ENCODE data around the gene EFCC1. TPM values are rescaled to one million over a fixed set of nuclear protein-coding genes. Genes with fewer than 3 reads are reported as not detected.

EFCC1 gene
- polyA plus RNA-seq, 2 of the 4 experiments (the other 2 are of a cell fraction) = 0.04 TPM; not detected in 1

DNA sequence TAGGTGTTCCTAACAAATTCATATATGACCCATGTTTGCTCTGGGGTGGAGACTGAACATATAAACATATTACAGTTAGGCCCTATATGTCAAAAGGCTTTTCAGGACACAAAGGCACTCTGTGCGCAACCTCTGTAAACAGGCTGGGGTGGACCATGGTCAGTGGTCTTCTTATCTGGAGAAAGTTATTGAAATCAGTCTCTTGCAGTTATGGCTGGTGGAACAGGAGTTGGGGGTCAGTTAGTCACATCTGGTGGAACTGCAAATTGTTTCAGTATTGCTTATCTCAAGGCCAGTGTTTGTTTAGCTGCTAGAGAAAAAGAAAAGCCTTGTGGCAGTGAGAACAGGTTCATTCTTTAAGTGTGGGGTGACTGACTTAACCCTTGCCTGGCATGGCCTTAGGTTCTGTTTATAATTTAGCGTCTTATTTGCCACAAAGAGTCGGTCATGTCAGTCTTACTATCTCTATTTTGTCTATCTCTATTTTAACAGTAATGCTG lies 53.6 kb downstream of the EFCC1 start:
- CTCF ChIA-PET = interaction anchor here (0.7 to 2.8 kb wide), 6 partner anchors 28 to 192 kb away, joined by 3 to 10 read pairs (median 6); no protein-coding TSS in a partner anchor
- no peak for DNase-seq (ENCODE audit: low read depth in 1 of 2, low spot score in 1 of 2)
- Histone ChIP-seq H3K4me3 (no peak overlapping the region), H3K27ac (no peak overlapping the region), H3K9me3 (no peaks in the 10 kb centered on the region), H3K4me1 (0 out of 3 replicates have a peak, but pooled peaks cover 3% of the 10 kb centered on the region), H3K4me2 (no peak overlapping the region)
- WGBS (ENCODE audit: missing lambda C conversion rate) = 85% methylated on average over 3 of the region's 3 CpGs
- no peak for ATAC-seq
- no peak for TF ChIP-seq MYC (IDR thresholded peaks at IDR 0.05; ENCODE audit: borderline replicate concordance, low read length)
- no peak for TF ChIP-seq CHD2 (IDR thresholded peaks at IDR 0.05; ENCODE audit: low read length, partially characterized antibody)
- TF ChIP-seq, protein P1, sequence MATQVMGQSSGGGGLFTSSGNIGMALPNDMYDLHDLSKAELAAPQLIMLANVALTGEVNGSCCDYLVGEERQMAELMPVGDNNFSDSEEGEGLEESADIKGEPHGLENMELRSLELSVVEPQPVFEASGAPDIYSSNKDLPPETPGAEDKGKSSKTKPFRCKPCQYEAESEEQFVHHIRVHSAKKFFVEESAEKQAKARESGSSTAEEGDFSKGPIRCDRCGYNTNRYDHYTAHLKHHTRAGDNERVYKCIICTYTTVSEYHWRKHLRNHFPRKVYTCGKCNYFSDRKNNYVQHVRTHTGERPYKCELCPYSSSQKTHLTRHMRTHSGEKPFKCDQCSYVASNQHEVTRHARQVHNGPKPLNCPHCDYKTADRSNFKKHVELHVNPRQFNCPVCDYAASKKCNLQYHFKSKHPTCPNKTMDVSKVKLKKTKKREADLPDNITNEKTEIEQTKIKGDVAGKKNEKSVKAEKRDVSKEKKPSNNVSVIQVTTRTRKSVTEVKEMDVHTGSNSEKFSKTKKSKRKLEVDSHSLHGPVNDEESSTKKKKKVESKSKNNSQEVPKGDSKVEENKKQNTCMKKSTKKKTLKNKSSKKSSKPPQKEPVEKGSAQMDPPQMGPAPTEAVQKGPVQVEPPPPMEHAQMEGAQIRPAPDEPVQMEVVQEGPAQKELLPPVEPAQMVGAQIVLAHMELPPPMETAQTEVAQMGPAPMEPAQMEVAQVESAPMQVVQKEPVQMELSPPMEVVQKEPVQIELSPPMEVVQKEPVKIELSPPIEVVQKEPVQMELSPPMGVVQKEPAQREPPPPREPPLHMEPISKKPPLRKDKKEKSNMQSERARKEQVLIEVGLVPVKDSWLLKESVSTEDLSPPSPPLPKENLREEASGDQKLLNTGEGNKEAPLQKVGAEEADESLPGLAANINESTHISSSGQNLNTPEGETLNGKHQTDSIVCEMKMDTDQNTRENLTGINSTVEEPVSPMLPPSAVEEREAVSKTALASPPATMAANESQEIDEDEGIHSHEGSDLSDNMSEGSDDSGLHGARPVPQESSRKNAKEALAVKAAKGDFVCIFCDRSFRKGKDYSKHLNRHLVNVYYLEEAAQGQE (IDR thresholded peaks at IDR 0.05) = no peak
- TF ChIP-seq, protein P2, sequence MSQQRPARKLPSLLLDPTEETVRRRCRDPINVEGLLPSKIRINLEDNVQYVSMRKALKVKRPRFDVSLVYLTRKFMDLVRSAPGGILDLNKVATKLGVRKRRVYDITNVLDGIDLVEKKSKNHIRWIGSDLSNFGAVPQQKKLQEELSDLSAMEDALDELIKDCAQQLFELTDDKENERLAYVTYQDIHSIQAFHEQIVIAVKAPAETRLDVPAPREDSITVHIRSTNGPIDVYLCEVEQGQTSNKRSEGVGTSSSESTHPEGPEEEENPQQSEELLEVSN (IDR thresholded peaks at IDR 0.05; ENCODE audit: borderline replicate concordance, low read depth) = no peak
- TF ChIP-seq HOXB5 (CRISPR knock-in tag; IDR thresholded peaks at IDR 0.05) = no peak
- no peak for TF ChIP-seq TFCP2L1 (CRISPR knock-in tag; IDR thresholded peaks at IDR 0.05)
- FAIRE-seq = no peak
- POLR2A ChIA-PET = no interaction called here

DNA sequence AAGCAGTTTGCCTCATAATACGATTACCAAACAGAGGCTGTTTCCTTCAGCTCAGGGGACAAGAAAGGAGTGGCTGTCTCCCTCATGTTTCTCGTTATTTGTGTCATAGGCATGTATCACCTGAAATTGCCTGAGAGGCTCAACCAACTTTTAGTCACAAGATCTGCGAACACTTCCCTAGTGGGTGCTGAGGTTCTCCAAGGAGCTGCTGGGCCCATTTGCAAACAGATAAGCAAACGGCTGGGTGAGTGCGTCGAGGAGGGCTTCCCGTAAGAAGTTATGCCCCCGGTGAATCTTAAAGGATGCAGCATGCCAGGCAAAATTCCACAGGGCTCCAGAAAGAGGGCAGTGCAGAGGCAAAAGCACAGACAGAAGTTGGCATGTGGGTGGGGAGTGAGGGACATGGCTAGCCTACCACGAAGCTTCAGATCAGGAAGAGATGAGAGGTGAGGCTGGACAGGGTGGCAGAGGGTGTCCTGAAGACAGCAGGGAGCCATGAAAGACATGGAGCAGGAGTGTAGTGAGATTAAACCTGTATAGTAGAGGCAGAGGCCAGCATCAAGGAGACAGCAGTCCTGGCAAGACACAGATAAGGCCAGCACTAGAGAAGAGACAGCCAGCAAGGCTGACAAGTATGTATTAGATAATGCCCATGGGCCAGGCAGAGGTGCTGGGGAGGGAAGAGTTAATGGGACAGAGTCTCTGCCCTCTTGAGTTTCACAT lies 55.5 kb downstream of the EFCC1 start:
- FAIRE-seq (no peak), DNase-seq (ENCODE audit: low read depth in 1 of 2, low spot score in 1 of 2) (no peak), ATAC-seq (peak in 1 of 2 experiments; percentile 8; a peak in 2 of 6 replicates)
- Histone ChIP-seq H3K4me1 (0 out of 3 replicates have a peak, but pooled peaks cover 3% of the 10 kb centered on the region), H3K9me3 (no peaks in the 10 kb centered on the region), H3K27ac (no peak overlapping the region), H3K4me3 (no peak overlapping the region), H3K4me2 (no peak overlapping the region)
- ChIA-PET POLR2A (no interaction called here), CTCF (interaction anchor here (1.7 kb wide), 1 partner anchor 189 kb away, joined by 5 read pairs; no protein-coding TSS in a partner anchor)
- WGBS (ENCODE audit: missing lambda C conversion rate) = 51% methylated on average over 9 of the region's 9 CpGs
- no peak for TF ChIP-seq HOXB5 (CRISPR knock-in tag; IDR thresholded peaks at IDR 0.05)
- no peak for TF ChIP-seq ZC3H11A (IDR thresholded peaks at IDR 0.05)
- TF ChIP-seq TFCP2L1 (CRISPR knock-in tag; IDR thresholded peaks at IDR 0.05) = no peak
- no peak for TF ChIP-seq HOXB13 (CRISPR knock-in tag; IDR thresholded peaks at IDR 0.05; ENCODE audit: low read depth)
- no peak for TF ChIP-seq JUNB (IDR thresholded peaks at IDR 0.05)
- no peak for TF ChIP-seq ZSCAN20 (CRISPR knock-in tag; IDR thresholded peaks at IDR 0.05)
- TF ChIP-seq FOSB (CRISPR knock-in tag; IDR thresholded peaks at IDR 0.05) = no peak
- TF ChIP-seq NR3C1 (IDR thresholded peaks at IDR 0.05) = no peak
- TF ChIP-seq FOSL2 (IDR thresholded peaks at IDR 0.05) = no peak
- TF ChIP-seq FOSL2 (CRISPR knock-in tag; IDR thresholded peaks at IDR 0.05) = no peak
- no peak for TF ChIP-seq FOXS1 (CRISPR knock-in tag; IDR thresholded peaks at IDR 0.05)
- no peak for TF ChIP-seq HDAC2 (IDR thresholded peaks at IDR 0.05)
- no peak for TF ChIP-seq CBX2 (IDR thresholded peaks at IDR 0.05; ENCODE audit: borderline replicate concordance, low read depth)
- TF ChIP-seq, protein P3, sequence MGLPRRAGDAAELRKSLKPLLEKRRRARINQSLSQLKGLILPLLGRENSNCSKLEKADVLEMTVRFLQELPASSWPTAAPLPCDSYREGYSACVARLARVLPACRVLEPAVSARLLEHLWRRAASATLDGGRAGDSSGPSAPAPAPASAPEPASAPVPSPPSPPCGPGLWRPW (IDR thresholded peaks at IDR 0.05) = no peak
- TF ChIP-seq, protein P4, sequence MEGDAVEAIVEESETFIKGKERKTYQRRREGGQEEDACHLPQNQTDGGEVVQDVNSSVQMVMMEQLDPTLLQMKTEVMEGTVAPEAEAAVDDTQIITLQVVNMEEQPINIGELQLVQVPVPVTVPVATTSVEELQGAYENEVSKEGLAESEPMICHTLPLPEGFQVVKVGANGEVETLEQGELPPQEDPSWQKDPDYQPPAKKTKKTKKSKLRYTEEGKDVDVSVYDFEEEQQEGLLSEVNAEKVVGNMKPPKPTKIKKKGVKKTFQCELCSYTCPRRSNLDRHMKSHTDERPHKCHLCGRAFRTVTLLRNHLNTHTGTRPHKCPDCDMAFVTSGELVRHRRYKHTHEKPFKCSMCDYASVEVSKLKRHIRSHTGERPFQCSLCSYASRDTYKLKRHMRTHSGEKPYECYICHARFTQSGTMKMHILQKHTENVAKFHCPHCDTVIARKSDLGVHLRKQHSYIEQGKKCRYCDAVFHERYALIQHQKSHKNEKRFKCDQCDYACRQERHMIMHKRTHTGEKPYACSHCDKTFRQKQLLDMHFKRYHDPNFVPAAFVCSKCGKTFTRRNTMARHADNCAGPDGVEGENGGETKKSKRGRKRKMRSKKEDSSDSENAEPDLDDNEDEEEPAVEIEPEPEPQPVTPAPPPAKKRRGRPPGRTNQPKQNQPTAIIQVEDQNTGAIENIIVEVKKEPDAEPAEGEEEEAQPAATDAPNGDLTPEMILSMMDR (IDR thresholded peaks at IDR 0.05) = no peak
- no peak for TF ChIP-seq TP53 (CRISPR knock-in tag; IDR thresholded peaks at IDR 0.05)
